Measurements from ENCODE around the gene OMG. TPM values are rescaled to one million over a fixed set of nuclear protein-coding genes. Genes with fewer than 3 reads are reported as not detected.
A peak's percentile ranks its signal among the peaks of the same experiment; 100 is the strongest.
"Not testable (repeated sequence)": the region's sequence is repeated elsewhere in the genome, so short reads cannot be mapped to it uniquely, and the experiment has no call there.

The OMG gene
- total RNA-seq, 2 donors from 2014 or later: not detected

- no peak for DNase-seq
- Histone ChIP-seq H3K9ac (ENCODE audit: extremely low read depth, low read length, poor library complexity, severe bottlenecking) (no peak overlapping the region), H3K27me3 (ENCODE audit: control insufficient read depth, insufficient read depth, low read length, poor library complexity, severe bottlenecking) (no peaks in the 10 kb centered on the region), H3K4me1 (ENCODE audit: control insufficient read depth, insufficient read depth, low read length) (no peaks in the 10 kb centered on the region), H3K27ac (ENCODE audit: low read depth, low read length) (peak overlapping the region; percentile 88), H3K36me3 (ENCODE audit: control insufficient read depth, insufficient read depth, low read length) (peaks cover 81% of the 10 kb centered on the region), H3K9me3 (ENCODE audit: control insufficient read depth, low read length) (no peaks in the 10 kb centered on the region), H3K4me3 (ENCODE audit: low read length) (no peak overlapping the region)
- peak overlapping the region; percentile 90 for H3K27ac Mint-ChIP-seq
- peaks cover 58% of the 10 kb centered on the region for H3K36me3 Mint-ChIP-seq (ENCODE audit: low read depth)
- H3K4me3 Mint-ChIP-seq: no peak overlapping the region
- no peaks in the 10 kb centered on the region for H3K27me3 Mint-ChIP-seq (ENCODE audit: insufficient read depth)
- WGBS, 2 experiments (ENCODE audit: insufficient coverage in 1 of 2, insufficient read length in 1 of 2): 100% methylated on average over 2 of the region's 2 CpGs
- peaks cover 10% of the 10 kb centered on the region for H3K4me1 Mint-ChIP-seq
- TF ChIP-seq CTCF (conservative IDR thresholded peaks at IDR 0.05): no peak
- no peaks in the 10 kb centered on the region for H3K9me3 Mint-ChIP-seq
These were observed 27.9 kb downstream of the OMG start for GRCh38 chr17:31269036-31269577.

GRCh38 chr17:31266042-31266441 is 31.0 kb downstream of the OMG start:
- H3K27me3 ChIP-seq (ENCODE audit: control insufficient read depth, insufficient read depth, low read length, poor library complexity, severe bottlenecking): no peaks in the 10 kb centered on the region
- no peak overlapping the region for H3K4me3 ChIP-seq (ENCODE audit: low read length)
- H3K36me3 ChIP-seq (ENCODE audit: control insufficient read depth, insufficient read depth, low read length): peaks cover 73% of the 10 kb centered on the region
- Mint-ChIP-seq H3K36me3 (ENCODE audit: low read depth) (peaks cover 67% of the 10 kb centered on the region), H3K4me1 (peaks cover 10% of the 10 kb centered on the region), H3K27me3 (ENCODE audit: insufficient read depth) (no peaks in the 10 kb centered on the region), H3K9me3 (no peaks in the 10 kb centered on the region), H3K27ac (no peak overlapping the region), H3K4me3 (no peak overlapping the region)
- no peak overlapping the region for H3K9ac ChIP-seq (ENCODE audit: extremely low read depth, low read length, poor library complexity, severe bottlenecking)
- H3K9me3 ChIP-seq (ENCODE audit: control insufficient read depth, low read length): no peaks in the 10 kb centered on the region
- 92 to 100% methylated on average over 2 of the region's 2 CpGs for WGBS, 2 experiments (ENCODE audit: insufficient coverage in 1 of 2, insufficient read length in 1 of 2)
- no peak for DNase-seq
- H3K27ac ChIP-seq (ENCODE audit: low read depth, low read length): no peak overlapping the region
- no peaks in the 10 kb centered on the region for H3K4me1 ChIP-seq (ENCODE audit: control insufficient read depth, insufficient read depth, low read length)
- TF ChIP-seq CTCF (conservative IDR thresholded peaks at IDR 0.05): peak; percentile 65

- not testable (repeated sequence) for H3K27ac Mint-ChIP-seq; H3K27me3 Mint-ChIP-seq (ENCODE audit: insufficient read depth); H3K27me3 ChIP-seq (ENCODE audit: control insufficient read depth, insufficient read depth, low read length, poor library complexity, severe bottlenecking); H3K9ac ChIP-seq (ENCODE audit: extremely low read depth, low read length, poor library complexity, severe bottlenecking); H3K27ac ChIP-seq (ENCODE audit: low read depth, low read length); H3K9me3 ChIP-seq (ENCODE audit: control insufficient read depth, low read length); H3K9me3 Mint-ChIP-seq; H3K4me1 Mint-ChIP-seq; H3K4me3 Mint-ChIP-seq; DNase-seq; H3K4me3 ChIP-seq (ENCODE audit: low read length); H3K4me1 ChIP-seq (ENCODE audit: control insufficient read depth, insufficient read depth, low read length)
- H3K36me3 ChIP-seq (ENCODE audit: control insufficient read depth, insufficient read depth, low read length): peaks cover 68% of the 10 kb centered on the region
- peaks cover 53% of the 10 kb centered on the region for H3K36me3 Mint-ChIP-seq (ENCODE audit: low read depth)
- whole genome bisulfite sequencing, 2 experiments (ENCODE audit: insufficient coverage in 1 of 2, insufficient read length in 1 of 2): 100% methylated on average over 1 of the region's 1 CpG; no CpG with 5 or more reads in 1 of the 2 experiments
These were observed 34.1 kb downstream of the OMG start for GRCh38 chr17:31262923-31263322.

- WGBS, 2 experiments (ENCODE audit: insufficient coverage in 1 of 2, insufficient read length in 1 of 2): 73 to 100% methylated on average over 1 of the region's 1 CpG
- H3K4me3 Mint-ChIP-seq: no peak overlapping the region
- H3K27ac Mint-ChIP-seq: no peak overlapping the region
- no peak for DNase-seq
- Histone ChIP-seq H3K36me3 (ENCODE audit: control insufficient read depth, insufficient read depth, low read length) (peaks cover 58% of the 10 kb centered on the region), H3K9me3 (ENCODE audit: control insufficient read depth, low read length) (no peaks in the 10 kb centered on the region), H3K27me3 (ENCODE audit: control insufficient read depth, insufficient read depth, low read length, poor library complexity, severe bottlenecking) (no peaks in the 10 kb centered on the region), H3K4me1 (ENCODE audit: control insufficient read depth, insufficient read depth, low read length) (no peaks in the 10 kb centered on the region), H3K27ac (ENCODE audit: low read depth, low read length) (no peak overlapping the region), H3K4me3 (ENCODE audit: low read length) (no peak overlapping the region), H3K9ac (ENCODE audit: extremely low read depth, low read length, poor library complexity, severe bottlenecking) (no peak overlapping the region)
- H3K9me3 Mint-ChIP-seq: no peaks in the 10 kb centered on the region
- TF ChIP-seq CTCF (conservative IDR thresholded peaks at IDR 0.05): no peak
- H3K36me3 Mint-ChIP-seq (ENCODE audit: low read depth): peaks cover 43% of the 10 kb centered on the region
- no peaks in the 10 kb centered on the region for H3K27me3 Mint-ChIP-seq (ENCODE audit: insufficient read depth)
- no peaks in the 10 kb centered on the region for H3K4me1 Mint-ChIP-seq
These were observed 35.4 kb downstream of the OMG start for GRCh38 chr17:31261601-31262000.
